Pons (tissue), 1 donor: Measurements from ENCODE around the gene MAMSTR.
"Not testable (repeated sequence)": the region's sequence is repeated elsewhere in the genome, so short reads cannot be mapped to it uniquely, and the experiment has no call there.

ENCODE experiments used
- DNase-seq: peaks from one replicate; pipeline ENCODE4 v3.0.0-alpha.2; 2016; ENCODE audit warnings: low spot score

Gene MAMSTR

GRCh38 chr19:48686088-48686487 lies 33.4 kb downstream of the MAMSTR start:
- peak; percentile 39 for DNase-seq

- DNase-seq, result no peak
Observed at GRCh38 chr19:48685583-48685982, 33.9 kb downstream of the MAMSTR start.

GRCh38 chr19:48683349-48683748 lies 36.2 kb downstream of the MAMSTR start:
- peak; percentile 84 for DNase-seq

- no peak for DNase-seq
Observed at GRCh38 chr19:48681127-48681470, 38.4 kb downstream of the MAMSTR start.

GRCh38 chr19:48680436-48681126 lies 38.9 kb downstream of the MAMSTR start:
- DNase-seq, result no peak

- DNase-seq, result not testable (repeated sequence)
Observed at GRCh38 chr19:48680006-48680405, 39.5 kb downstream of the MAMSTR start.

GRCh38 chr19:48678201-48678600 lies 41.3 kb downstream of the MAMSTR start:
- DNase-seq, result no peak

- no peak for DNase-seq
Observed at GRCh38 chr19:48676887-48677286, 42.6 kb downstream of the MAMSTR start.

GRCh38 chr19:48676487-48676886 lies 43.0 kb downstream of the MAMSTR start:
- DNase-seq, result no peak

- DNase-seq, result peak; percentile 89
Observed at GRCh38 chr19:48674921-48675824, 44.4 kb downstream of the MAMSTR start.

GRCh38 chr19:48674216-48674809 lies 45.2 kb downstream of the MAMSTR start:
- DNase-seq, result no peak

- DNase-seq, result no peak
Observed at GRCh38 chr19:48673436-48674100, 46.0 kb downstream of the MAMSTR start.

- no peak for DNase-seq
Observed at GRCh38 chr19:48672994-48673393, 46.5 kb downstream of the MAMSTR start, which contains the start of gene NTN5. TSS of gene NTN5 (minus strand) at chr19:48673017. CDS start at chr19:48670986, 2,031 bp downstream.

- DNase-seq, result no peak
Observed at GRCh38 chr19:48671446-48671995, 48.0 kb downstream of the MAMSTR start.

GRCh38 chr19:48670699-48671445 lies 48.7 kb downstream of the MAMSTR start:
- no peak for DNase-seq

- DNase-seq, result no peak
Observed at GRCh38 chr19:48669903-48670668, 49.4 kb downstream of the MAMSTR start.

GRCh38 chr19:48668761-48669160 lies 50.8 kb downstream of the MAMSTR start:
- DNase-seq, result no peak

GRCh38 chr19:48668332-48668731 lies 51.2 kb downstream of the MAMSTR start:
- DNase-seq, result no peak

- DNase-seq, result no peak
Observed at GRCh38 chr19:48665786-48666185, 53.7 kb downstream of the MAMSTR start.

- DNase-seq, result no peak
Observed at GRCh38 chr19:48664476-48664875, 55.0 kb downstream of the MAMSTR start.
